CD4-positive, CD25-positive, alpha-beta regulatory T cell (primary cell): ENCODE results near the gene SLC10A7. TPM values are rescaled to one million over a fixed set of nuclear protein-coding genes. Genes with fewer than 3 reads are reported as not detected.

Experiments used
- polyA plus RNA-seq, 4 donors: library from polyadenylated mRNA; unstranded; fragments of 300-500 nt; fragmentation: Illumina TruSeq; gene quantifications; one replicate each; pipeline ENCODE4 v1.2.3, GENCODE V29; 2021
- total RNA-seq: library from RNA; stranded (reverse); gene quantifications from one replicate; pipeline ENCODE4 v1.2.3, GENCODE V29; 2022

SLC10A7 gene
- total and polyA plus RNA-seq, 5 donors from 2014 or later: 8.6 to 24.1 (median 10.4) TPM

Other genes starting within 250 kb of the SLC10A7 start
- not detected for gene POU4F2, start 117.0 kb upstream of the SLC10A7 start, total RNA-seq
- gene POU4F2, start 117.0 kb upstream of the SLC10A7 start, polyA plus RNA-seq: not detected